Neural crest cell (in vitro differentiated cells): ENCODE data around the gene ECHDC3. TPM values are rescaled to one million over a fixed set of nuclear protein-coding genes. Genes with fewer than 3 reads are reported as not detected.

Experiments
- DNase-seq: peaks from one replicate; pipeline ENCODE4 v3.0.0; 2021; ENCODE audit warnings: low read depth, mixed read lengths, low spot score
- H3K27ac Mint-ChIP-seq: one replicate; pipeline ENCODE4 v1.8.0; 2021; ENCODE audit warnings: mild to moderate bottlenecking, mixed read lengths; ENCODE audit not compliant: unreplicated experiment
- H3K27me3 Mint-ChIP-seq: 2 replicates; pipeline ENCODE4 v1.8.0; 2021; ENCODE audit warnings: low read depth, mild to moderate bottlenecking, mixed read lengths
- H3K36me3 Mint-ChIP-seq: 2 replicates; pipeline ENCODE4 v1.8.0; 2021; ENCODE audit warnings: low read depth, mild to moderate bottlenecking, mixed read lengths
- H3K4me1 Mint-ChIP-seq: 2 replicates; pipeline ENCODE4 v1.8.0; 2021; ENCODE audit warnings: mixed read lengths
- H3K4me3 Mint-ChIP-seq: one replicate; pipeline ENCODE4 v1.8.0; 2021; ENCODE audit warnings: mild to moderate bottlenecking, mixed read lengths
- H3K9me3 Mint-ChIP-seq: 2 replicates; pipeline ENCODE4 v1.8.0; 2021; ENCODE audit warnings: mixed read lengths
- total RNA-seq: library from RNA; stranded (reverse); gene quantifications from 2 replicates; pipeline ENCODE4 v1.2.1, GENCODE V29; 2021
- TF ChIP-seq, protein P1 (sequence below): fragments of 200-600 bp; sonication (generic); conservative IDR thresholded peaks from 2 replicates; pipeline ENCODE4 v1.5.0; 2021; ENCODE audit warnings: antibody characterized with exemption, mild to moderate bottlenecking

Gene ECHDC3
- total RNA-seq, 1 donor from 2014 or later, result 5.3 TPM

DNA sequence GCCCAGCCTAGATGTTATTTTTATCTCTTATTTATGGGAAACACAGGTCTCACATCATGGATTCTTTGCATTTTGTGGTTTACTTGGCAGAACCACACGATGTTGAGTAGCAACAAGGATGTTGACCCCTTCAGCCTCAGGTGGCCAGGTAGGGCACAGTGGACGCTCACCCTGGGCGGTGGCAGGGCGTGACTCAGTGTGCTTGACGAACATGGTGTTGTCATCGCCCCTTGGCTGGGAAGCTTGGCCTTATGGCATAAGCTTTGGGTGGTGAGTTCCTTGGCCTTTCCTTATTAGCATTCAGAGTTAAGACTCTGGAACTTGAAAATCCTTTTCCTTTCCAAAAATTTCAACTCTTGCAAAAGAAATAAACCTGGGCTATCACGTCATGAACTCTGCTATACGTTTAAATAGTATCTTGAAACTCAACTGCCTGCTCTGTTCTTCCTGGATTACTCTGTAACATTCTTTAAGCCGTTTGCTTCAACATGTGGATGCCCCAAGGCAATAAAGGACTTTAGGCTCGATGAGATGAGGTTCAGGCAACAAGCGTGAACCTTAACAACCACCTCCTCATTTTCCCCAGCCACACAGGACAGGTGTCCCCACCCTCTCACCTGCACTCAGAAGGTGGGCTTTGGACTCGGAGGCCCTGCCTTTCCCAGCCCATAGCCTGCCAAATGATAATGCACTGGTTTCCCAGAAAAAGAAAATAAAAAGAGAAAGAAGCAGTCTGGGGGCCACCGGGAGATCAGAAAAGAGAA is 22.5 kb upstream of the ECHDC3 start:
- Mint-ChIP-seq H3K36me3 (no peaks in the 10 kb centered on the region), H3K4me1 (peaks cover 11% of the 10 kb centered on the region), H3K9me3 (no peaks in the 10 kb centered on the region), H3K4me3 (no peak overlapping the region), H3K27ac (no peak overlapping the region), H3K27me3 (no peaks in the 10 kb centered on the region)
- TF ChIP-seq, protein P1, sequence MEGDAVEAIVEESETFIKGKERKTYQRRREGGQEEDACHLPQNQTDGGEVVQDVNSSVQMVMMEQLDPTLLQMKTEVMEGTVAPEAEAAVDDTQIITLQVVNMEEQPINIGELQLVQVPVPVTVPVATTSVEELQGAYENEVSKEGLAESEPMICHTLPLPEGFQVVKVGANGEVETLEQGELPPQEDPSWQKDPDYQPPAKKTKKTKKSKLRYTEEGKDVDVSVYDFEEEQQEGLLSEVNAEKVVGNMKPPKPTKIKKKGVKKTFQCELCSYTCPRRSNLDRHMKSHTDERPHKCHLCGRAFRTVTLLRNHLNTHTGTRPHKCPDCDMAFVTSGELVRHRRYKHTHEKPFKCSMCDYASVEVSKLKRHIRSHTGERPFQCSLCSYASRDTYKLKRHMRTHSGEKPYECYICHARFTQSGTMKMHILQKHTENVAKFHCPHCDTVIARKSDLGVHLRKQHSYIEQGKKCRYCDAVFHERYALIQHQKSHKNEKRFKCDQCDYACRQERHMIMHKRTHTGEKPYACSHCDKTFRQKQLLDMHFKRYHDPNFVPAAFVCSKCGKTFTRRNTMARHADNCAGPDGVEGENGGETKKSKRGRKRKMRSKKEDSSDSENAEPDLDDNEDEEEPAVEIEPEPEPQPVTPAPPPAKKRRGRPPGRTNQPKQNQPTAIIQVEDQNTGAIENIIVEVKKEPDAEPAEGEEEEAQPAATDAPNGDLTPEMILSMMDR, result no peak
- no peak for DNase-seq

DNA sequence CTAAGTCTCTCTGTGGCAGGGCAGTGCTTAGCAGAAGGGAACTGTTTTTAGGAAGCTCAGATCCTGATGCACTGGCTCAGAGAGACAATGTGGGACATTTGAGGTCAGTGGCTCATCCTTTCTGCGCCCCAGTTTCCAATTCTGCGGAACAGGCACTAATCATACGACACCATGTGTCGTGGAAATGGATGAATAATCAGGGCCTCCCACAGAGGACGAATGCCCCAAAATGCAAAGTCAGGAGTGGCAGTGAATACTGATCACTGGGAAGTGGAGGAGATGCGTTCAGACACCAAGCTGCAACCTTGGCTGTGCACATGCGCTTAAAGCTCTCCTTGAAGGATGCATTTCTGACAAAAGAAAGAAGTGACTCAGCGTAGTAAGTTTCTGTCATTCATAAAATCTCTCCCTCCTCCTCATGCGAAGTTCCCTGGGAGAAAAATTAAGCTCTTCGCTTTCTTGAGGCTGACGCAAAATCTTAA is 21.9 kb upstream of the ECHDC3 start:
- H3K4me3 Mint-ChIP-seq, result no peak overlapping the region
- no peaks in the 10 kb centered on the region for H3K27me3 Mint-ChIP-seq
- H3K9me3 Mint-ChIP-seq, result no peaks in the 10 kb centered on the region
- no peak for DNase-seq
- H3K4me1 Mint-ChIP-seq, result peaks cover 6% of the 10 kb centered on the region
- no peaks in the 10 kb centered on the region for H3K36me3 Mint-ChIP-seq
- H3K27ac Mint-ChIP-seq, result no peak overlapping the region
- TF ChIP-seq, protein P1, result no peak

DNA sequence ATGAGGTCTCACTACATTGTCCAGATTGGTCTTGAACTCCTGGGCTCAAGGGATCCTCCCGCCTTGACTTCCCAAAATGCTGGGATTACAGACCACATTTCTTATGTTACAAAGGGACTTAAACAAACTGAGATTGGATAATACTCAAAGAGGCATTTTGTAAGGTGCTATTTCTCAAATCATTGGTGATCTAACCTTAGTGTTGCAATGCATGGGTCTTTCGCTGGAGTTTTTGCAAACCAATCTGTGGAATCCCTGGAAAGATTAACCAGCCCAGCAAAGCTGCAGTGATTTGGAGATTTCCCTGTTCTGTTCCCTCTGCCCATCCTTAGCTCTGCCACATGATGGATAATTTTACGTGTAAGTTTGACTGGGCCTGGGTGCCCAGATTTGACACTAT is 20.4 kb upstream of the ECHDC3 start:
- TF ChIP-seq, protein P1, result no peak
- H3K27me3 Mint-ChIP-seq, result no peaks in the 10 kb centered on the region
- no peak for DNase-seq
- no peak overlapping the region for H3K27ac Mint-ChIP-seq
- H3K4me1 Mint-ChIP-seq, result no peaks in the 10 kb centered on the region
- H3K4me3 Mint-ChIP-seq, result no peak overlapping the region
- H3K9me3 Mint-ChIP-seq, result no peaks in the 10 kb centered on the region
- H3K36me3 Mint-ChIP-seq, result no peaks in the 10 kb centered on the region

DNA sequence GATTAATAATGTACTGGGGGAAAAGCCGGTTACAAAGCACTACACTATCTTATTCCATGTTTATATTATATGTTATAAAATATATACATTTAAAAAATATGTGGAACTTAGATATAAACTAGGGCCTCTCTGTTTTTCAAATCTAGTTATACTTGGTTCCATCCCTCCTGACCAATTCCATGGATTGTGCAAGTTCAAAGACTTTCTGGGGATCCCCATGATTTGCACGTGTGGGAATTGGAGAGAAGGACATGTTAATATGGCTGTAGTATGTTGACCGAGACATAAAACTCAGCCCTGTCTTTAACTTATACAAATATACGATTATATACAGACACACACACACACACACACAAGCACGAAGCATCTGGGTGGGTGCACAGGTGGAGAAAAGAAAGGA is 18.8 kb upstream of the ECHDC3 start:
- H3K36me3 Mint-ChIP-seq, result no peaks in the 10 kb centered on the region
- TF ChIP-seq, protein P1, result no peak
- DNase-seq, result no peak
- peaks cover 1% of the 10 kb centered on the region for H3K9me3 Mint-ChIP-seq
- H3K27ac Mint-ChIP-seq, result no peak overlapping the region
- no peaks in the 10 kb centered on the region for H3K27me3 Mint-ChIP-seq
- no peak overlapping the region for H3K4me3 Mint-ChIP-seq
- no peaks in the 10 kb centered on the region for H3K4me1 Mint-ChIP-seq

DNA sequence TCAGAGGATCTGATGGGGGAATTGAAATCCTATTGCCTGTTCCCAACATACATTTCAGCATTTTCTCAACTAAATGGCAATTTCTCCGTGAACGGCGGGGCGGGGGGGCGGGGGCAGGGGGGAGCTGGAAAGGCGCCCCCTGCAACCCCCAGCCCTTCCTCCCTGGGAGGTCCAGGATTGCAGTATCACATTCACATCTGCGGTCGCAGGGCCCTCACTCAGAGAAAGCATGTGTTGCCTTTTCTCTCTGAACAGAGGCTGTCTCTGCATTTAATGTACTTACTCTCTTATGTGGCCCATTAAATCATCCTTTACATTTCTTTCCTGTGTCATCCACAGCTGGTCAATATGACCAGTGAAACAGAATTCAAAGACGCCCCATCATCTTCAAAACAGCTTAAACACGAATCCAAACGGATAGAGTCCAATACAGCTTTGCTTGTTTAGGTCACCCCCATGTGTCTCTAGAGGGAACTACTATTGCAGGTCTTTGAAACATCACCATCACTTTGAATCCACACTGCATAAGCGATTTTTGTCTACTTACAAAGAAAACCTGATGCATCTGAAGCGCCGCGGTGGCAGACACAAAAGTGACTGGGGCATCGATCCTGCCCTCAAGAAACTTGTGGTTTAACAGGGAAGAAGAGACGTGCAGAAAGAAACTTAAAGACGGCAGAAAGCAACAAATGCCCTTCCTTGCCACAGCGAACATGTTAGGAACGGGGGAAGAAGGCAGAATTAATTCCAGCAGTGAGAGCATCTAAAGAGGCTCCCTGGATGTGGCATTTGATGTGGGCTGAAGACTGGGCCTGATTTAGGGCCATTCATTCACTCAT is 17.0 kb upstream of the ECHDC3 start:
- Mint-ChIP-seq H3K27ac (no peak overlapping the region), H3K9me3 (peaks cover 8% of the 10 kb centered on the region), H3K36me3 (no peaks in the 10 kb centered on the region), H3K27me3 (no peaks in the 10 kb centered on the region), H3K4me1 (no peaks in the 10 kb centered on the region), H3K4me3 (no peak overlapping the region)
- no peak for DNase-seq
- TF ChIP-seq, protein P1, result peak; percentile 75
